Endothelial cell of umbilical vein (primary cell): ENCODE results near the gene BRINP2. TPM values are rescaled to one million over a fixed set of nuclear protein-coding genes. Genes with fewer than 3 reads are reported as not detected.

Experiments used
- BruUV-seq: library from RNA; stranded (reverse); fragments of 400-500 nt; replicated peaks from 2 replicates; lab custom pipeline; 2021; lab: Mats Ljungman, UMichigan
- CTCF ChIA-PET: fragments of 300-600, 350-600 bp; sonication (Branson Sonifier 250); formaldehyde crosslinking; loops from one replicate; lab custom pipeline; 2021; ENCODE audit warnings: antibody characterized with exemption, inconsistent platforms; lab: Charles Lee
- POLR2A ChIA-PET: fragments of 300-600, 350-600 bp; sonication (Branson Sonifier 250); formaldehyde crosslinking; loops from one replicate; lab custom pipeline; 2021; ENCODE audit warnings: antibody characterized with exemption, inconsistent platforms; lab: Charles Lee
- DNase-seq: peaks from one replicate; pipeline ENCODE4 v3.0.0-alpha.2; 2011; ENCODE audit warnings: low read depth, low spot score
- FAIRE-seq: peaks from 2 replicates; lab custom pipeline; 2011; peaks lifted over from hg19 to GRCh38; lab: Jason Lieb, UNC
- H2AFZ ChIP-seq: 2 replicates; pipeline ENCODE4 v1.6.0; 2012; ENCODE audit warnings: low read depth, low read length, control low read depth, inconsistent platforms
- H3K27ac ChIP-seq: 2 replicates; pipeline ENCODE4 v1.5.1; 2011; ENCODE audit warnings: low read depth, mild to moderate bottlenecking, control low read depth, low read length, moderate library complexity; ENCODE audit not compliant: insufficient read depth
- H3K27me3 ChIP-seq, 2 experiments: 2 replicates each; pipeline versions ENCODE4 v1.6.0 to v1.6.1; 2011; ENCODE audit warnings: low read length in 2 of 2, mixed read lengths in 1 of 2; ENCODE audit not compliant: control insufficient read depth in 2 of 2, insufficient read depth in 2 of 2
- H3K36me3 ChIP-seq, 2 experiments: 2 replicates in 1 of 2; 3 replicates in 1 of 2; pipeline ENCODE4 v1.5.1; 2011; ENCODE audit warnings: low read length in 2 of 2, mild to moderate bottlenecking in 1 of 2, moderate library complexity in 1 of 2; ENCODE audit not compliant: control insufficient read depth in 2 of 2, insufficient read depth in 2 of 2; ENCODE audit errors: extremely low read depth in 1 of 2
- H3K4me1 ChIP-seq: 3 replicates; pipeline ENCODE4 v1.5.1; 2011; ENCODE audit warnings: mild to moderate bottlenecking, low read length; ENCODE audit not compliant: control insufficient read depth, insufficient read depth; ENCODE audit errors: extremely low read depth
- H3K4me2 ChIP-seq: 2 replicates; pipeline ENCODE4 v1.6.1; 2011; ENCODE audit warnings: low read length, control low read depth, mixed read lengths; ENCODE audit not compliant: insufficient read depth
- H3K4me3 ChIP-seq, 3 experiments: fragments of 200-600 bp in 1 of 3; sonication (generic), shearing (Covaris generic) in 1 of 3; replicated peaks in 1 of 3; 2 replicates each; pipeline ENCODE4 v1.5.1; 2011 to 2016; ENCODE audit warnings: control low read depth in 3 of 3, low read length in 3 of 3, mild to moderate bottlenecking in 2 of 3, inconsistent platforms in 1 of 3, low read depth in 1 of 3, moderate library complexity in 1 of 3; ENCODE audit not compliant: insufficient read depth in 1 of 3
- H3K79me2 ChIP-seq: 2 replicates; pipeline ENCODE4 v1.6.0; 2012; ENCODE audit warnings: low read length, inconsistent platforms; ENCODE audit not compliant: control insufficient read depth, insufficient read depth
- H3K9ac ChIP-seq: replicated peaks from 2 replicates; pipeline ENCODE3; 2011; ENCODE audit warnings: low read length, control low read depth; ENCODE audit not compliant: insufficient read depth; ENCODE audit errors: extremely low read depth
- H3K9me1 ChIP-seq: replicated peaks from 3 replicates; pipeline ENCODE4 v1.6.0; 2011; ENCODE audit warnings: mild to moderate bottlenecking, low read length; ENCODE audit not compliant: control insufficient read depth, insufficient read depth; ENCODE audit errors: extremely low read depth
- H3K9me3 ChIP-seq: replicated peaks from 2 replicates; pipeline ENCODE4 v1.5.1; 2012; ENCODE audit warnings: low read length, inconsistent platforms; ENCODE audit not compliant: control insufficient read depth, insufficient read depth
- H4K20me1 ChIP-seq: replicated peaks from 2 replicates; pipeline ENCODE3; 2011; ENCODE audit warnings: mild to moderate bottlenecking, low read length; ENCODE audit not compliant: control insufficient read depth, insufficient read depth; ENCODE audit errors: extremely low read depth
- EZH2 ChIP-seq: IDR thresholded peaks from 2 replicates; pipeline ENCODE4 v1.6.1; 2012; ENCODE audit warnings: borderline replicate concordance, low read depth, mild to moderate bottlenecking, moderate library complexity, low read length, inconsistent platforms; ENCODE audit not compliant: severe bottlenecking
- FOS ChIP-seq: IDR thresholded peaks from 2 replicates; pipeline ENCODE4 v1.6.1; 2011; ENCODE audit warnings: mild to moderate bottlenecking, low read length, moderate library complexity, borderline replicate concordance; ENCODE audit not compliant: insufficient read depth
- GATA2 ChIP-seq: IDR thresholded peaks from 2 replicates; pipeline ENCODE4 v1.7.0; 2011; ENCODE audit warnings: low read depth, mild to moderate bottlenecking, moderate library complexity, mixed read lengths, low read length; ENCODE audit not compliant: insufficient read length, insufficient read depth
- JUN ChIP-seq: IDR thresholded peaks from 2 replicates; pipeline ENCODE4 v1.6.1; 2011; ENCODE audit warnings: borderline replicate concordance, low read depth; ENCODE audit not compliant: insufficient read length, insufficient read depth
- MYC ChIP-seq: IDR thresholded peaks from one replicate; pipeline ENCODE4 v1.6.1; 2011; ENCODE audit warnings: mild to moderate bottlenecking, low read depth, low read length
- POLR2A ChIP-seq: IDR thresholded peaks from 2 replicates; pipeline ENCODE4 v1.6.1; 2012; ENCODE audit warnings: low read depth, mild to moderate bottlenecking, control low read depth, low read length
- POLR2AphosphoS5 ChIP-seq: IDR thresholded peaks from 2 replicates; pipeline ENCODE4 v1.6.1; 2012; ENCODE audit warnings: low read depth, mild to moderate bottlenecking, control low read depth, low read length, moderate library complexity; ENCODE audit not compliant: insufficient read depth
- dilution Hi-C: fragments of 300-500 bp; cut with MboI; formaldehyde crosslinking; loops from one replicate; pipeline ENCODE4 v1.15.0; 2019; ENCODE audit warnings: low sequenced_read_pairs; ENCODE audit not compliant: extremely low pct_ligation_motif_present
- intact Hi-C: fragments of 100-400 bp; cut with micrococcal nuclease; formaldehyde crosslinking; loops from one replicate; pipeline ENCODE4 v1.10.0; 2022
- polyA plus RNA-seq, 4 experiments: library from polyadenylated mRNA; depleted of rRNA in 3 of 4; stranded (reverse) in 3 of 4; unstranded in 1 of 4; fragments of >200 nt; gene quantifications; 2 replicates each; pipeline versions ENCODE4 v1.2.1 to v1.2.3, GENCODE V29; 2011 to 2012; ENCODE audit warnings: missing spikeins in 1 of 4
- total RNA-seq: library from RNA; stranded (reverse); gene quantifications from 2 replicates; pipeline ENCODE4 v1.2.3, GENCODE V29; 2021
- TF ChIP-seq, protein P1 (sequence below), 2 donors: IDR thresholded peaks; 1 replicate in 1 of 2; 2 replicates in 1 of 2; pipeline ENCODE4 v1.5.1; 2011; ENCODE audit warnings: low read length in 2 of 2, mild to moderate bottlenecking in 2 of 2, moderate library complexity in 2 of 2, control low read depth in 1 of 2, inconsistent platforms in 1 of 2, low read depth in 1 of 2; ENCODE audit not compliant: insufficient read depth in 1 of 2; ENCODE audit errors: extremely low read depth in 1 of 2
- TF ChIP-seq, protein P2 (sequence below): IDR thresholded peaks from 2 replicates; pipeline ENCODE4 v1.6.1; 2011; ENCODE audit not compliant: insufficient read depth, insufficient read length

The BRINP2 gene
- total and polyA plus RNA-seq, 2 donors (not counting 3 experiments of a cell fraction or from before 2014, with no cell fraction given): not detected

GRCh38 chr1:177249231-177249630 is 78.5 kb downstream of the BRINP2 start:
- no peak overlapping the region for H3K4me2 ChIP-seq
- FAIRE-seq: no peak
- dilution Hi-C loops: no loop called here

More at GRCh38 chr1:177249231-177249630, 78.5 kb downstream of the BRINP2 start:
- BruUV-seq: no TSS peak
- Histone ChIP-seq H4K20me1 (no peaks in the 10 kb centered on the region), H3K9me3 (no peaks in the 10 kb centered on the region), H2AFZ (no peak overlapping the region), H3K79me2 (no peaks in the 10 kb centered on the region), H3K4me1 (no peaks in the 10 kb centered on the region), H3K4me3 (no peak overlapping the region), H3K27ac (no peak overlapping the region), H3K27me3 (no peaks in the 10 kb centered on the region), H3K9me1 (no peaks in the 10 kb centered on the region), H3K36me3 (no peaks in the 10 kb centered on the region), H3K9ac (no peak overlapping the region)
- TF ChIP-seq MYC (no peak), FOS (no peak), JUN (no peak), EZH2 (no peak), POLR2A (no peak), POLR2AphosphoS5 (no peak), GATA2 (no peak)
- TF ChIP-seq, protein P1, sequence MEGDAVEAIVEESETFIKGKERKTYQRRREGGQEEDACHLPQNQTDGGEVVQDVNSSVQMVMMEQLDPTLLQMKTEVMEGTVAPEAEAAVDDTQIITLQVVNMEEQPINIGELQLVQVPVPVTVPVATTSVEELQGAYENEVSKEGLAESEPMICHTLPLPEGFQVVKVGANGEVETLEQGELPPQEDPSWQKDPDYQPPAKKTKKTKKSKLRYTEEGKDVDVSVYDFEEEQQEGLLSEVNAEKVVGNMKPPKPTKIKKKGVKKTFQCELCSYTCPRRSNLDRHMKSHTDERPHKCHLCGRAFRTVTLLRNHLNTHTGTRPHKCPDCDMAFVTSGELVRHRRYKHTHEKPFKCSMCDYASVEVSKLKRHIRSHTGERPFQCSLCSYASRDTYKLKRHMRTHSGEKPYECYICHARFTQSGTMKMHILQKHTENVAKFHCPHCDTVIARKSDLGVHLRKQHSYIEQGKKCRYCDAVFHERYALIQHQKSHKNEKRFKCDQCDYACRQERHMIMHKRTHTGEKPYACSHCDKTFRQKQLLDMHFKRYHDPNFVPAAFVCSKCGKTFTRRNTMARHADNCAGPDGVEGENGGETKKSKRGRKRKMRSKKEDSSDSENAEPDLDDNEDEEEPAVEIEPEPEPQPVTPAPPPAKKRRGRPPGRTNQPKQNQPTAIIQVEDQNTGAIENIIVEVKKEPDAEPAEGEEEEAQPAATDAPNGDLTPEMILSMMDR (IDR thresholded peaks at IDR 0.05; ENCODE audit: extremely low read depth in 1 of 2, insufficient read depth in 1 of 2, low read depth in 1 of 2, low read length in 2 of 2): no peak
- TF ChIP-seq, protein P2, sequence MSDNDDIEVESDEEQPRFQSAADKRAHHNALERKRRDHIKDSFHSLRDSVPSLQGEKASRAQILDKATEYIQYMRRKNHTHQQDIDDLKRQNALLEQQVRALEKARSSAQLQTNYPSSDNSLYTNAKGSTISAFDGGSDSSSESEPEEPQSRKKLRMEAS: no peak
- no peak for DNase-seq
- POLR2A ChIA-PET: no interaction called here
- CTCF ChIA-PET: no interaction called here
- intact Hi-C loops: no loop called here
